B cell (primary cell): ENCODE data around the gene SLC22A15. TPM values are rescaled to one million over a fixed set of nuclear protein-coding genes. Genes with fewer than 3 reads are reported as not detected.

Experiments used
- ATAC-seq: fragments of 200-7000 bp; cut with Tn5 transposase; one replicate; pipeline ENCODE4 v1.10.0; 2021; ENCODE audit warnings: low read depth, mild to moderate bottlenecking, moderate number of reproducible peaks, moderate library complexity
- CTCF ChIA-PET: fragments of 350-600 bp; sonication (Branson Sonifier 250); formaldehyde crosslinking; loops from one replicate; lab custom pipeline; 2021; ENCODE audit warnings: antibody characterized with exemption, inconsistent platforms; lab: Charles Lee
- POLR2A ChIA-PET: fragments of 350-600 bp; sonication (Branson Sonifier 250); formaldehyde crosslinking; loops from one replicate; lab custom pipeline; 2021; ENCODE audit warnings: antibody characterized with exemption; lab: Charles Lee
- DNase-seq: peaks from one replicate; pipeline ENCODE4 v3.0.0; 2013
- H2AFZ ChIP-seq: 2 replicates; pipeline ENCODE4 v1.6.1; 2012; ENCODE audit warnings: mild to moderate bottlenecking, low read depth, low read length; ENCODE audit not compliant: insufficient read depth, poor library complexity, severe bottlenecking
- H3K27ac ChIP-seq, 2 donors: 1 replicate in 1 of 2; 2 replicates in 1 of 2; pipeline ENCODE4 v1.5.1; 2012 to 2013; ENCODE audit warnings: low read length in 2 of 2, mild to moderate bottlenecking in 2 of 2, moderate library complexity in 1 of 2
- H3K27me3 ChIP-seq, 4 experiments: fragments of 200-600 bp in 1 of 4; sonication (generic) in 1 of 4; replicated peaks in 1 of 4; 1 replicate in 2 of 4; 2 replicates in 2 of 4; pipeline versions ENCODE4 v1.6.1 to v1.7.0; 2013 to 2016; ENCODE audit warnings: low read length in 3 of 4, mild to moderate bottlenecking in 2 of 4, mixed read lengths in 1 of 4, moderate library complexity in 1 of 4; ENCODE audit not compliant: insufficient read depth in 4 of 4, control insufficient read depth in 3 of 4; ENCODE audit errors: control extremely low read depth in 1 of 4
- H3K36me3 ChIP-seq, 2 experiments: replicated peaks in 1 of 2; 1 replicate in 1 of 2; 2 replicates in 1 of 2; pipeline versions ENCODE4 v1.6.1 to v1.7.1; 2013; ENCODE audit warnings: low read length in 1 of 2; ENCODE audit not compliant: insufficient read depth in 2 of 2, control insufficient read depth in 1 of 2; ENCODE audit errors: control extremely low read depth in 1 of 2, extremely low read depth in 1 of 2
- H3K4me1 ChIP-seq, 2 donors: fragments of 200-600 bp in 1 of 2; sonication (generic) in 1 of 2; 1 replicate in 1 of 2; 2 replicates in 1 of 2; pipeline versions ENCODE4 v1.5.1 to v1.6.1; 2013 to 2017; ENCODE audit warnings: low read length in 2 of 2; ENCODE audit not compliant: control insufficient read depth in 2 of 2, insufficient read depth in 2 of 2
- H3K4me2 ChIP-seq: replicated peaks from 2 replicates; pipeline ENCODE3; 2012; ENCODE audit warnings: mild to moderate bottlenecking, low read depth, low read length; ENCODE audit not compliant: poor library complexity, severe bottlenecking
- H3K4me3 ChIP-seq, 5 experiments: fragments of 200-600 bp in 1 of 5; sonication (generic) in 1 of 5; 1 replicate in 3 of 5; 2 replicates in 2 of 5; pipeline versions ENCODE4 v1.5.1 to v1.7.0; 2011 to 2016; ENCODE audit warnings: low read length in 4 of 5, mild to moderate bottlenecking in 4 of 5, low read depth in 2 of 5, control low read depth in 1 of 5, moderate library complexity in 1 of 5; ENCODE audit not compliant: insufficient read depth in 1 of 5; ENCODE audit errors: control extremely low read depth in 1 of 5, extremely low read depth in 1 of 5
- H3K79me2 ChIP-seq: fragments of 200-600 bp; sonication (generic); one replicate; pipeline ENCODE4 v1.6.0; 2016; ENCODE audit warnings: low read length; ENCODE audit not compliant: control insufficient read depth, insufficient read depth
- H3K9ac ChIP-seq: fragments of 200-600 bp; sonication (generic); 2 replicates; pipeline ENCODE4 v1.6.1; 2017; ENCODE audit warnings: mild to moderate bottlenecking, low read length, moderate library complexity
- H3K9me3 ChIP-seq, 3 donors: one replicate each; pipeline versions ENCODE4 v1.6.1 to v1.7.1; 2013; ENCODE audit warnings: low read length in 2 of 3; ENCODE audit not compliant: control insufficient read depth in 2 of 3, insufficient read depth in 1 of 3; ENCODE audit errors: control extremely low read depth in 1 of 3
- H4K20me1 ChIP-seq: 2 replicates; pipeline ENCODE4 v1.6.0; 2012; ENCODE audit warnings: mild to moderate bottlenecking, low read length; ENCODE audit not compliant: insufficient read depth, control insufficient read depth, poor library complexity, severe bottlenecking
- H3K27ac Mint-ChIP-seq: one replicate; pipeline ENCODE4 v1.8.0; 2021; ENCODE audit warnings: mixed read lengths
- H3K27me3 Mint-ChIP-seq: one replicate; pipeline ENCODE4 v1.8.0; 2021; ENCODE audit warnings: mixed read lengths
- H3K4me1 Mint-ChIP-seq: one replicate; pipeline ENCODE4 v1.8.0; 2021; ENCODE audit warnings: mixed read lengths
- H3K4me3 Mint-ChIP-seq: one replicate; pipeline ENCODE4 v1.8.0; 2021; ENCODE audit warnings: mixed read lengths
- H3K9me3 Mint-ChIP-seq: one replicate; pipeline ENCODE4 v1.8.0; 2022; ENCODE audit warnings: mixed read lengths; ENCODE audit not compliant: insufficient read depth
- EZH2 ChIP-seq: IDR thresholded peaks from 2 replicates; pipeline ENCODE4 v1.6.1; 2012; ENCODE audit warnings: borderline replicate concordance, low read depth, mild to moderate bottlenecking, moderate library complexity, low read length; ENCODE audit not compliant: insufficient read depth, poor library complexity, severe bottlenecking
- WGBS: methylation state at CpG from one replicate; pipeline ENCODE4 v1.1.5; 2013; ENCODE audit warnings: missing lambda C conversion rate; ENCODE audit not compliant: insufficient coverage; 5-methylcytosine and 5-hydroxymethylcytosine counted together
- intact Hi-C: fragments of 100-400 bp; cut with micrococcal nuclease; formaldehyde crosslinking; loops from one replicate; pipeline ENCODE4 v1.10.0; 2022
- polyA plus RNA-seq: library from polyadenylated mRNA; depleted of rRNA; stranded (reverse); fragments of >200 nt; gene quantifications from 2 replicates; pipeline ENCODE4 v1.2.3, GENCODE V29; 2012
- total RNA-seq, 2 donors: library from RNA; stranded (reverse); fragments of 120-200 nt in 1 of 2; gene quantifications; 1 replicate in 1 of 2; 2 replicates in 1 of 2; pipeline versions ENCODE4 v1.2.3 to v1.2.4, GENCODE V29; 2013 to 2022
- TF ChIP-seq, protein P1 (sequence below): fragments of 200-600 bp; IDR thresholded peaks from one replicate; pipeline ENCODE4 v1.8.0; 2022; ENCODE audit warnings: antibody characterized with exemption, mild to moderate bottlenecking

The SLC22A15 gene
- total and polyA plus RNA-seq, 2 donors (not counting 1 experiment from before 2014, with no cell fraction given): 3.9 to 7.5 TPM

DNA sequence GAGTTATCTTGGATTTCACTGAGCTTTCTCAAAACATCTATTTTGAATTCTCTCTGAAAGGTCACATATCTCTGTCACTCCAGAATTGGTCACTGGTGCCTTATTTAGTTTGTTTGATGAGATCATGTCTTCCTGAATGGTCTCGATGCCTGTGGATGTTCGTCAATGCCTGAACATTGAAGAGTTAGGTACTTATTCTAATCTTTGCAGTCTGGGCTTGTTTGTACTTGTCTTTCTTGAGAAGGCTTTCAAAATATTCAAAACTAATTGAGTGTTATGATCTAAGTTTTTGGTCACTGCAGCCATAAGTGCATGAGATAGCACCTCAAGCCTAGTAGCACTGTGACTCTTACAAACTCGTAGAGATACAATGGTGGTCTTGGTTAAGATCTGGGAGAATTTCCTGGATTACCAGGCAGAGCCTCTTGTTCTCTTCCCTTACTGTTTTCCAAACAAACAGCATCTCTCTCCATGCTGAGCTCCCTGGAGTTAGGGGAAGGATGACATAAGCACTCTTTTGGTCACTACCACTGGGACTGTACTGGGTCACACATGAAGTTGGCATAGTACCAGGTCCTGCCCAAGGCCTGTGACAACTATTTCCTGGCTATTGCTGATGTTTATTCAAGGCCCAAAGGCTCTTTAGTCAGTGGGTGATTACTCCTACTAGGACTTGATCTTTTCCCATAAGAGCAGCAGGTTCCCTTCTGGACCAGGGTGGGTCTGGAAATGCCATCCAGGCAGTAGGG, 25.6 kb downstream of the SLC22A15 start:
- CTCF ChIA-PET: interaction anchor here (2.1 kb wide), 1 partner anchor 19 kb away, joined by 10 read pairs; no protein-coding TSS in a partner anchor
- Histone ChIP-seq H3K27ac (no peak overlapping the region), H4K20me1 (no peaks in the 10 kb centered on the region), H3K27me3 (no peaks in the 10 kb centered on the region), H2AFZ (no peak overlapping the region), H3K4me1 (peaks cover 11 to 26% of the 10 kb centered on the region in 2 donors), H3K79me2 (no peaks in the 10 kb centered on the region), H3K36me3 (no peaks in the 10 kb centered on the region), H3K4me3 (no peak overlapping the region), H3K9ac (no peak overlapping the region), H3K9me3 (peaks cover 3 to 9% (median 4%) of the 10 kb centered on the region in 3 donors), H3K4me2 (no peak overlapping the region)
- POLR2A ChIA-PET: no interaction called here
- 94% methylated on average over 2 of the region's 3 CpGs for WGBS
- no peak overlapping the region for H3K27ac Mint-ChIP-seq
- DNase-seq (no peak), ATAC-seq (no peak)
- H3K9me3 Mint-ChIP-seq: peaks cover 18% of the 10 kb centered on the region
- no peaks in the 10 kb centered on the region for H3K27me3 Mint-ChIP-seq
- intact Hi-C loops: no loop called here
- H3K4me3 Mint-ChIP-seq: no peak overlapping the region
- peaks cover 20% of the 10 kb centered on the region for H3K4me1 Mint-ChIP-seq
- no peak for TF ChIP-seq EZH2
- TF ChIP-seq, protein P1, sequence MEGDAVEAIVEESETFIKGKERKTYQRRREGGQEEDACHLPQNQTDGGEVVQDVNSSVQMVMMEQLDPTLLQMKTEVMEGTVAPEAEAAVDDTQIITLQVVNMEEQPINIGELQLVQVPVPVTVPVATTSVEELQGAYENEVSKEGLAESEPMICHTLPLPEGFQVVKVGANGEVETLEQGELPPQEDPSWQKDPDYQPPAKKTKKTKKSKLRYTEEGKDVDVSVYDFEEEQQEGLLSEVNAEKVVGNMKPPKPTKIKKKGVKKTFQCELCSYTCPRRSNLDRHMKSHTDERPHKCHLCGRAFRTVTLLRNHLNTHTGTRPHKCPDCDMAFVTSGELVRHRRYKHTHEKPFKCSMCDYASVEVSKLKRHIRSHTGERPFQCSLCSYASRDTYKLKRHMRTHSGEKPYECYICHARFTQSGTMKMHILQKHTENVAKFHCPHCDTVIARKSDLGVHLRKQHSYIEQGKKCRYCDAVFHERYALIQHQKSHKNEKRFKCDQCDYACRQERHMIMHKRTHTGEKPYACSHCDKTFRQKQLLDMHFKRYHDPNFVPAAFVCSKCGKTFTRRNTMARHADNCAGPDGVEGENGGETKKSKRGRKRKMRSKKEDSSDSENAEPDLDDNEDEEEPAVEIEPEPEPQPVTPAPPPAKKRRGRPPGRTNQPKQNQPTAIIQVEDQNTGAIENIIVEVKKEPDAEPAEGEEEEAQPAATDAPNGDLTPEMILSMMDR: no peak

DNA sequence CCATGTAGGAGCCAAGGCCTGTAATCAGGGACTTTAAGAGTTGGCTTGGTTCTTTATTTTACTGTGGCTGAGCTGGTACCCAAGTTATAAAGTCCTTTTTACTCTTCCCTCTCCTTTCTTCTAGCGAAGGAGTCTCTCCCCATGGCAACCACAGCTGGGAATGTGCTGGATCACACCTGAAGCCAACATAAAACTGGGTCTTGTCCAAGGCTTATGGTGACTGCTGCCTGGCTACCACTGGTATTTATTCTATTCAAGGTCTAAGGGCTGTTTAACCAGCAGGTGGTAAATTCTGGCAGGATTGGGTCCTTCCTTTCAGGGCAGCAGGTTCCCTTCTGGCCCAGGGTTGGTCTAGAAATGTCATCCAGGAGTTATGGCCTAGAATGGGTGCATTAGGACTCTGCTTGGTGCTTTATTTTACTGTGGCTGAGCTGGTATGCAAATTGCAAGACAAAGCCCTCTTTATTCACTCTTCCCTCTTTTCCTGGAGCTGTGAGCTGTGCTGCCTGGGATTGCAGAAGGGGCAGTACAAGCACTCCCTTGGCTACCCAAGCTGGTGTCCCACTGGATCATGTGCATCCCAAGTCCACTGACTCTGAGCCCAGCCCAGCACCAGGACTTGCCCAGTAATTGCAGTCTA, 26.6 kb downstream of the SLC22A15 start:
- Mint-ChIP-seq H3K9me3 (peaks cover 14% of the 10 kb centered on the region), H3K27me3 (no peaks in the 10 kb centered on the region), H3K27ac (no peak overlapping the region), H3K4me1 (peaks cover 20% of the 10 kb centered on the region), H3K4me3 (no peak overlapping the region)
- no peak overlapping the region for H3K9ac ChIP-seq
- peaks cover 11 to 26% of the 10 kb centered on the region in 2 donors for H3K4me1 ChIP-seq
- H3K4me3 ChIP-seq: no peak overlapping the region
- DNase-seq: no peak
- no peak overlapping the region for H2AFZ ChIP-seq
- TF ChIP-seq, protein P1: no peak
- no peak for TF ChIP-seq EZH2
- H3K4me2 ChIP-seq: no peak overlapping the region
- H3K9me3 ChIP-seq: peaks cover 0 to 9% (median 4%) of the 10 kb centered on the region in 3 donors
- H3K27ac ChIP-seq: no peak overlapping the region
- no peaks in the 10 kb centered on the region for H3K36me3 ChIP-seq
- intact Hi-C loops: no loop called here
- ATAC-seq: no peak
- H3K79me2 ChIP-seq: no peaks in the 10 kb centered on the region
- POLR2A ChIA-PET: no interaction called here
- WGBS: no CpG with 5 or more reads among the region's 1 CpG
- H3K27me3 ChIP-seq: no peaks in the 10 kb centered on the region
- H4K20me1 ChIP-seq: no peaks in the 10 kb centered on the region
- CTCF ChIA-PET: interaction anchor here (2.1 kb wide), 1 partner anchor 18 kb away, joined by 10 read pairs; no protein-coding TSS in a partner anchor
